HUES64 (cell line): ENCODE results near the gene ANO8. TPM values are rescaled to one million over a fixed set of nuclear protein-coding genes. Genes with fewer than 3 reads are reported as not detected.
A peak's percentile ranks its signal among the peaks of the same experiment; 100 is the strongest.
"Not testable (repeated sequence)": the region's sequence is repeated elsewhere in the genome, so short reads cannot be mapped to it uniquely, and the experiment has no call there.

ENCODE experiments used
- H3K27ac ChIP-seq: 2 replicates; pipeline ENCODE4 v1.7.0; 2013; ENCODE audit warnings: low read depth, low read length, inconsistent platforms
- H3K27me3 ChIP-seq: 2 replicates; pipeline ENCODE4 v1.6.1; 2013; ENCODE audit warnings: mild to moderate bottlenecking, low read length; ENCODE audit not compliant: insufficient read depth
- H3K36me3 ChIP-seq: 2 replicates; pipeline ENCODE4 v1.6.1; 2013; ENCODE audit warnings: mild to moderate bottlenecking, low read length; ENCODE audit not compliant: insufficient read depth
- H3K4me1 ChIP-seq: 2 replicates; pipeline ENCODE4 v1.6.1; 2013; ENCODE audit warnings: mild to moderate bottlenecking, low read length, moderate library complexity; ENCODE audit not compliant: insufficient read depth
- H3K4me3 ChIP-seq: 2 replicates; pipeline ENCODE4 v1.5.1; 2013; ENCODE audit warnings: mild to moderate bottlenecking, low read length, moderate library complexity
- H3K9ac ChIP-seq: 2 replicates; pipeline ENCODE4 v1.6.1; 2013; ENCODE audit warnings: mild to moderate bottlenecking, low read depth, low read length
- H3K9me3 ChIP-seq: 2 replicates; pipeline ENCODE4 v1.6.1; 2013; ENCODE audit warnings: low read depth, low read length; ENCODE audit not compliant: insufficient read depth
- WGBS: fragments of 150-250, 120-280 bp; methylation state at CpG from one replicate; pipeline ENCODE4 v1.1.7; 2013; ENCODE audit warnings: missing lambda C conversion rate; 5-methylcytosine and 5-hydroxymethylcytosine counted together
- polyA plus RNA-seq, 2 experiments: library from polyadenylated mRNA; stranded (reverse); fragments of 50-300 nt; gene quantifications; one replicate each; pipeline ENCODE4 v1.2.3, GENCODE V29; 2013

Gene ANO8
- polyA plus RNA-seq (2013, experiment 1 of 2): 10.3 TPM
- 12.1 TPM for polyA plus RNA-seq (2013, experiment 2 of 2)

- H3K4me3 ChIP-seq: peak within 1 kb of the TSS; percentile 92
- H3K36me3 ChIP-seq: peaks cover 6% of the 10 kb centered on the region; the same call in 1 of the 2 replicates
- no peaks in the 10 kb centered on the region for H3K9me3 ChIP-seq
- H3K27ac ChIP-seq: peak within 1 kb of the TSS; percentile 75; the same call in 1 of the 2 replicates
- H3K27me3 ChIP-seq: 0 out of 2 replicates have a peak, but pooled peaks cover 2% of the 10 kb centered on the region
- H3K9ac ChIP-seq: peak within 1 kb of the TSS; percentile 91
- peaks cover 2% of the 10 kb centered on the region; the same call in 1 of the 2 replicates for H3K4me1 ChIP-seq
- WGBS: 4% methylated on average over 86 of the region's 86 CpGs
Measured at GRCh38 chr19:17334414-17335409, at the start of gene ANO8. Gene ANO8 (minus strand): TSS chr19:17334855. CDS start chr19:17334670, 185 bp downstream.

GRCh38 chr19:17380426-17381138 is 45.9 kb upstream of the ANO8 start:
- Histone ChIP-seq H3K36me3 (no peaks in the 10 kb centered on the region), H3K4me1 (peaks cover 11% of the 10 kb centered on the region; the same call in 1 of the 2 replicates), H3K27ac (no peak overlapping the region), H3K27me3 (no peaks in the 10 kb centered on the region), H3K4me3 (no peak overlapping the region), H3K9me3 (peaks cover 5% of the 10 kb centered on the region; the same call in 1 of the 2 replicates), H3K9ac (no peak overlapping the region)
- WGBS: 94% methylated on average over 5 of the region's 5 CpGs

GRCh38 chr19:17379221-17379631 is 44.6 kb upstream of the ANO8 start:
- Histone ChIP-seq H3K9me3 (peaks cover 5% of the 10 kb centered on the region; the same call in 1 of the 2 replicates), H3K27me3 (no peaks in the 10 kb centered on the region), H3K27ac (no peak overlapping the region; the same call in 1 of the 2 replicates), H3K4me3 (no peak overlapping the region), H3K36me3 (no peaks in the 10 kb centered on the region), H3K9ac (no peak overlapping the region), H3K4me1 (peaks cover 11% of the 10 kb centered on the region; the same call in 1 of the 2 replicates)
- WGBS: 42% methylated on average over 14 of the region's 14 CpGs

GRCh38 chr19:17378271-17378670 is 43.6 kb upstream of the ANO8 start:
- Histone ChIP-seq H3K4me3 (no peak overlapping the region), H3K9me3 (peaks cover 5% of the 10 kb centered on the region; the same call in 1 of the 2 replicates), H3K9ac (no peak overlapping the region), H3K27ac (no peak overlapping the region), H3K27me3 (no peaks in the 10 kb centered on the region), H3K4me1 (peaks cover 11% of the 10 kb centered on the region; the same call in 1 of the 2 replicates), H3K36me3 (no peaks in the 10 kb centered on the region)
- 79% methylated on average over 13 of the region's 13 CpGs for WGBS

- Histone ChIP-seq H3K27ac (no peak within 1 kb of the TSS), H3K9ac (no peak within 1 kb of the TSS), H3K9me3 (peaks cover 5% of the 10 kb centered on the region; the same call in 1 of the 2 replicates), H3K27me3 (no peaks in the 10 kb centered on the region), H3K4me3 (no peak within 1 kb of the TSS), H3K4me1 (peaks cover 5% of the 10 kb centered on the region; the same call in 1 of the 2 replicates), H3K36me3 (no peaks in the 10 kb centered on the region)
- WGBS: 92% methylated on average over 39 of the region's 39 CpGs
Measured at GRCh38 chr19:17376935-17377600, 42.4 kb upstream of the ANO8 start, which contains the start of gene PLVAP. Gene PLVAP (minus strand): TSS chr19:17377342. CDS start chr19:17377288, 54 bp downstream.

- Histone ChIP-seq H3K4me3 (no peak overlapping the region), H3K4me1 (no peaks in the 10 kb centered on the region), H3K27ac (no peak overlapping the region), H3K36me3 (no peaks in the 10 kb centered on the region), H3K27me3 (no peaks in the 10 kb centered on the region), H3K9me3 (no peaks in the 10 kb centered on the region), H3K9ac (no peak overlapping the region)
- 89% methylated on average over 6 of the region's 8 CpGs for WGBS
Measured at GRCh38 chr19:17370026-17370587, 35.5 kb upstream of the ANO8 start.

- Histone ChIP-seq H3K4me1 (no peaks in the 10 kb centered on the region), H3K9ac (no peak overlapping the region), H3K9me3 (no peaks in the 10 kb centered on the region), H3K4me3 (no peak overlapping the region), H3K27me3 (no peaks in the 10 kb centered on the region), H3K27ac (no peak overlapping the region), H3K36me3 (no peaks in the 10 kb centered on the region)
- WGBS: 95% methylated on average over 22 of the region's 22 CpGs
Measured at GRCh38 chr19:17365361-17365760, 30.7 kb upstream of the ANO8 start.

GRCh38 chr19:17363852-17364605 is 29.4 kb upstream of the ANO8 start:
- not testable (repeated sequence) for H3K4me1 ChIP-seq, H3K9me3 ChIP-seq, H3K27me3 ChIP-seq, H3K27ac ChIP-seq, H3K9ac ChIP-seq, H3K4me3 ChIP-seq, H3K36me3 ChIP-seq
- WGBS: 90% methylated on average over 20 of the region's 20 CpGs

- H3K36me3 ChIP-seq: no peaks in the 10 kb centered on the region
- no peak overlapping the region for H3K9ac ChIP-seq
- no peaks in the 10 kb centered on the region for H3K27me3 ChIP-seq
- no peaks in the 10 kb centered on the region for H3K4me1 ChIP-seq
- H3K27ac ChIP-seq: no peak overlapping the region
- H3K9me3 ChIP-seq: no peaks in the 10 kb centered on the region
- H3K4me3 ChIP-seq: no peak overlapping the region
- WGBS: 78% methylated on average over 6 of the region's 6 CpGs
Measured at GRCh38 chr19:17359905-17360800, 25.5 kb upstream of the ANO8 start.
